CD4-positive, alpha-beta T cell treated with Interleukin-4 for 1 hour (primary cell): Measurements from ENCODE around the gene YPEL5.

Experiments used
- DNase-seq, 2 donors: peaks; one replicate each; pipeline ENCODE4 v3.0.0-alpha.2; 2020 to 2022

The YPEL5 gene

DNA sequence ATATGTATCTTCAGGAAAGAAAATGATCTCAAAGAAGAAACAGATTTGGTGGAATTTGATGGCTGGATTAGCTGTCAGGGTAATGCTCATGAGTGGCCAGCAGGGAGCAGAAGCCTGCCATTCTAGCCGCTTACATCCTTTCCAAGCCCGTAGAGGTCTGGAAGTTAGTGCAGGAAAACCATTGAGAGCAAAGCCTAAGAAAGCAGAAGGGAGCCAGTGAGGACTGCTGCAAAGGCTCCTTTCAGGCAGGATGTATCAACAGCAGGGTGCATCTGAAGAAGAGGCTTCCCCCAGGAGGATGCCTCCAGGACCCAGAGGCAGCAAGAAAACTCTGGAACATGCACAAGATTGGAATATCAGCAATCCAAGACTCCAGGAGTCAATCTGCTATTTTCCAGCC is 61.6 kb downstream of the YPEL5 start:
- peak; percentile 51 to 59 for DNase-seq

- no peak for DNase-seq
Measured at GRCh38 chr2:30209227-30209626, 62.4 kb downstream of the YPEL5 start.
